Omental fat pad (tissue), 4 donors: Measurements from ENCODE around the gene PKP4. TPM values are rescaled to one million over a fixed set of nuclear protein-coding genes. Genes with fewer than 3 reads are reported as not detected.
"Not testable (repeated sequence)": the region's sequence is repeated elsewhere in the genome, so short reads cannot be mapped to it uniquely, and the experiment has no call there.

Source experiments
- ATAC-seq: fragments of 150-250 bp; one replicate; pipeline ENCODE4 v1.9.1; 2016; ENCODE audit warnings: mild to moderate bottlenecking, moderate library complexity; ENCODE audit not compliant: low FRiP score
- DNase-seq: peaks from one replicate; pipeline ENCODE4 v3.0.0-alpha.2; 2019; ENCODE audit warnings: low spot score
- total RNA-seq, 4 donors: library from RNA; depleted of rRNA; stranded (reverse); fragments of >200 nt; gene quantifications; one replicate each; pipeline ENCODE4 v1.1.0, GENCODE V29; 2016
- TF ChIP-seq, protein P1 (sequence below), 3 donors: fragments of 450-650 bp; IDR thresholded peaks; one replicate each; pipeline ENCODE4 v1.5.1; 2016 to 2017; ENCODE audit warnings: antibody characterized with exemption in 3 of 3, mild to moderate bottlenecking in 3 of 3, moderate library complexity in 2 of 3

The PKP4 gene
- total RNA-seq, 4 donors from 2014 or later: 25.8 to 96.9 (median 56.2) TPM

DNA sequence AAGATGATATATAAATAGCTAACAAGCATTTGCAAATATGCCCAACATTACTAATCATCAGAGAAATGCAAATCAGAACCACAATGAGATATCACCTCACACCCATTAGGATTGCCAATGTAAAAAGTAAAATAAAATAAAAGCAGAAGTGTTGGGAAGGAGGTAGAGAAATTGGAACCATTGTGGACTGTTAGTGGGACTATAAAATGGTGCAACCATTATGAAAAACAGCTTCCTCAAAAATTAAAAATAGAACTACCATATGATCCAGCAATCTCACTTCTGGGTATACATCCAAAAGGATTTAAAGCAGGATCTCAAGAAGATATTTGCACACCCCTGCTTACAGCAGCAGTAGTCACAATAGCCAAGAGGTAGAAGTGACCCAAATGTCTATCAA is 238.6 kb downstream of the PKP4 start:
- TF ChIP-seq, protein P1, sequence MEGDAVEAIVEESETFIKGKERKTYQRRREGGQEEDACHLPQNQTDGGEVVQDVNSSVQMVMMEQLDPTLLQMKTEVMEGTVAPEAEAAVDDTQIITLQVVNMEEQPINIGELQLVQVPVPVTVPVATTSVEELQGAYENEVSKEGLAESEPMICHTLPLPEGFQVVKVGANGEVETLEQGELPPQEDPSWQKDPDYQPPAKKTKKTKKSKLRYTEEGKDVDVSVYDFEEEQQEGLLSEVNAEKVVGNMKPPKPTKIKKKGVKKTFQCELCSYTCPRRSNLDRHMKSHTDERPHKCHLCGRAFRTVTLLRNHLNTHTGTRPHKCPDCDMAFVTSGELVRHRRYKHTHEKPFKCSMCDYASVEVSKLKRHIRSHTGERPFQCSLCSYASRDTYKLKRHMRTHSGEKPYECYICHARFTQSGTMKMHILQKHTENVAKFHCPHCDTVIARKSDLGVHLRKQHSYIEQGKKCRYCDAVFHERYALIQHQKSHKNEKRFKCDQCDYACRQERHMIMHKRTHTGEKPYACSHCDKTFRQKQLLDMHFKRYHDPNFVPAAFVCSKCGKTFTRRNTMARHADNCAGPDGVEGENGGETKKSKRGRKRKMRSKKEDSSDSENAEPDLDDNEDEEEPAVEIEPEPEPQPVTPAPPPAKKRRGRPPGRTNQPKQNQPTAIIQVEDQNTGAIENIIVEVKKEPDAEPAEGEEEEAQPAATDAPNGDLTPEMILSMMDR (IDR thresholded peaks at IDR 0.05): no peak
- ATAC-seq (no peak), DNase-seq (no peak)

DNA sequence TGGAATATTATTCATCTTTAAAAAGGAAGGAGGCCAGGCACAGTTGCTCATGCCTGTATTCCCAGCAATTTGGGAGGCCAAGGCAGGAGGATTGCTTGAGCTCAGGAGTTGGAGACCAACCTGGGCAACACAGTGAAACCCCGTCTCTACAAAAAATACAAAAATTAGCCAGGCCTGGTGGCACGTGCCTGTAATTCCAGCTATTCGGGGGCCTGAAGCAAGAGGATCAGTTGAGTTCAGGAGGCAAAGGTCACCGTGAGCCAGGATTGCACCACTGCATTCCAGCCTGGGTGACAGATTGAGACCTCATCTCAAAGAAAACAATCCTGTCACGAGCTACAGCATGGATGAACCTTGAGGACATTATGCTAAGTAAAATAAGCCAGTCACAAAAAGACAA is 239.0 kb downstream of the PKP4 start:
- not testable (repeated sequence) for ATAC-seq, DNase-seq

DNA sequence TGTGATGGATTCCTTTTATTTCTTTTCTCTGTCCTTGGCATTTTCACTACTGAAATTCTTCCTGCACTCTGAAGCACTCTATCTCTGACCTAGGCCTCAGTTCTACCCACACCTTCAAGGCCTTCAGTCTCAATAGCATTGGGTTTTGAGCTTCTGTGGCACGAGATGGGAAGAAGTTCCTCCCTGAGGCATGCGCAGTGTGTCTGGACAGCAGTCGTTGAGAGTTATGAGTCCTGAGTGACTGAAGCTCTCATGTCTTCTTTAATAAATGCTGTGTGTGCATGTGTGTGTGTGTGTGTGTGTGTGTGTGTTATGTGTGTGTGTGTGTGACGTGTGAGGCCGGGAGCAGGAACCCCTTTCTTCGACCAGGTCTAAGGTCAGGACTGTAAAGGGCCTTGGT is 242.6 kb downstream of the PKP4 start:
- TF ChIP-seq, protein P1 (IDR thresholded peaks at IDR 0.05): no peak
- ATAC-seq (no peak), DNase-seq (no peak)

DNA sequence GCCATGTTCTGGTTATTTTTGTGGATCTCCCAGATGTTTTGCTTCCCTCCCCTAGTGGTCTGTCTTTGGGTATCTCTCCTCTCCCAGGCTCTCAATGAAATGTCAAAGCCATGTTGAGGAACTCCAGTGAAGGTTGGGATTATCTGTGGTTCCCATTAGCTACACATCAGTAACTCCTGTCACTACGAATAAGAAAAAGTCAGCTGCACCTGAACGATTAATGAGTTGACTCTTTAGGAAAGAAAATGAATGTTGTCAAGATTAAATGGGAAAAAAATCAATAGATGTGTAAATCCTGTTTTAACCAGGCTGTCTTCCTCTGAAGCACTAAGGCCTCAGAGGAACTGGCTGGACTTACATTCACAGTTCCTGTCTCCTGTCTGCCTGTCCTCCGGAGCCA is 244.3 kb downstream of the PKP4 start:
- ATAC-seq: no peak
- TF ChIP-seq, protein P1 (IDR thresholded peaks at IDR 0.05): no peak
- DNase-seq: no peak

DNA sequence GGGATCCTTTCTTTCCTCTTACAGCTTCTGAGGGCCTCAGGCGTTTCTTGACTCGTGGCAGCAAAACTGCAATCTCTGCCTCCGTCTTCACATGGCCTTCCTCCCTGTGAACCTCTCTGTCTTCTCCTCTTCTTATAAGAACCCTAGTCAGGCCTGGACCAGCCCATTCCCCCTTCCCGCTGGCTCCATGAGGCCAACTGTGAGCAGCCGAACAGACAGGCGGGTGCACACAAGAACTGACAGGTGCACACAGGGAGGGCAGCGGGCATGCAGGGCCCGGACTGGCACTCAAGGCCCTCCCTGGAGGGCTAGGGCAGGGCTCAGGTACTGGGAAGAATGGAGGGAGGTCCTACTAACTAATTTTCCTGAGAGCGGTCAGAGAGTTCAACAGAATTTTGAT is 246.0 kb downstream of the PKP4 start:
- TF ChIP-seq, protein P1 (IDR thresholded peaks at IDR 0.05): no peak
- DNase-seq: no peak
- ATAC-seq: no peak

DNA sequence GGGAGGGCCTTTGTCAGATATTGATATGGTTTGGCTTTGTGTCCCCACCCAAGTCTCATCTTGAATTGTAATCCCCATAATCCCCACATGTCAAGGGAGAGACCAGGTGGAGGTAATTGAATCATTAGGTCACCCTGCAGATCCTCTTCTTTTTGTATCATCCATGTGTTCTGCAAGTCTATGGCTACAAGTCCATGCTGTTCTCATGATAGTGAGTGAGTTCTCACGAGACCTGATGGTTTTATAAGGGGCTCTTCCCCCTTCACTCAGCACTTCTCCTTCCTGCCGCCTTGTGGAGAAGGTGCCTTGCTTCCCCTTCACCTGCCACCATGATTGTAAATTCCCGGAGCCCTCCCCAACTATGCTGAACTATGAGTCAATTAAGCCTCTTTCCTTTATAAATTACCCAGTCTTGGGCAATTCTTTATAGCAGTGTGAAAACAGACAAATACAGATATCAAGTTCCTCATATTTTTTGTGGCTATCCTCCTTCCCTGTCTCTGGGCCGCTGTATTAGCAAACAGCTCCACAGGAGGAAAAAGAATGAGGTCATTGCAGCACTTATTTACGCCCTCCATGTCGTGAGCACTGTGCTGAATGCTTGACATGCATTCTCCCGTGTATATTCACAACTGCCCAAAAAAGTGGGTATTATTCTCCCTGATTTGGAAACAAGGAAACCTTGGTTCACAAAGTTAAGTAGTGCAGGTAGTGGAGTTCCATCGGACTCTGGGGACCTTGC is 248.1 kb downstream of the PKP4 start:
- not testable (repeated sequence) for ATAC-seq

DNA sequence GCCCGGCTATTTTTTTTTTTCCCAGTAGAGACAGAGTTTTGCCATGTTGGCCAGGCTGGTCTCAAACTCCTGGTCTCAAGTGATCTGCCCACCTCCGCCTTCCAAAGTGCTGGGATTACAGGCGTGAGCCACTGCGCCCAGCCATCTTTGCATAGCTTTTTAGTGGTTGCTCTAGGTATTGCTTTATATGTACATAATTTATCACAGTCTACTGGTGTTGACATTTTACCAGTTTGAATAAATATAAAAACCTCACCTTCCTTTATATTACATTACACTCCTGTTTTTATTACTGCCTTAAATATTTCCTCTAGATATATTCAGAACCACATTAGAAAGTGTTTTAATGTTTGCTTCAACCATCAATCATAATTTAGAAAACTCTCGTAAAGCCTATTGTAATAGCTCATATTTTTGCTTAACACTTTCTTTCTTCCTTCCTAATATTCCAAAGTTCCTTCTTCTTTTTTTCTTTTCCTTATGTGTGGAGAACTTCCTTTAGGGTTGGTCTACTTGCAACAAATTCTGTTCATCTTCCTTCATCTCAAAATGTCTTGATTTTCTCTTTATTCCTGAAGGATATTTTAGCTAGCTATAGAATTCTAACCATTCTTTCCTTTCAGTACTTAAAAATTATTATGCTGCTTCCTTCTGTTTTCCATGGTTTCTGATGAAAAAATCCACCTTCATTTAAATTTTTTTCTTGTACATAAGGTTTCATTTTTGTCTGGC is 256.2 kb downstream of the PKP4 start:
- DNase-seq: no peak

More for the DNA sequence above, 248.1 kb downstream of the PKP4 start:
- DNase-seq: not testable (repeated sequence)

More for the DNA sequence above, 256.2 kb downstream of the PKP4 start:
- TF ChIP-seq, protein P1 (IDR thresholded peaks at IDR 0.05): no peak
- ATAC-seq: no peak
